GM19240 (cell line): ENCODE results near the gene RAP1GAP2.
"Not testable (repeated sequence)": the region's sequence is repeated elsewhere in the genome, so short reads cannot be mapped to it uniquely, and the experiment has no call there.

Experiments
- DNase-seq: peaks from one replicate; pipeline ENCODE4 v3.0.0; 2011; ENCODE audit warnings: low spot score; ENCODE audit not compliant: insufficient read length

The RAP1GAP2 gene

DNA sequence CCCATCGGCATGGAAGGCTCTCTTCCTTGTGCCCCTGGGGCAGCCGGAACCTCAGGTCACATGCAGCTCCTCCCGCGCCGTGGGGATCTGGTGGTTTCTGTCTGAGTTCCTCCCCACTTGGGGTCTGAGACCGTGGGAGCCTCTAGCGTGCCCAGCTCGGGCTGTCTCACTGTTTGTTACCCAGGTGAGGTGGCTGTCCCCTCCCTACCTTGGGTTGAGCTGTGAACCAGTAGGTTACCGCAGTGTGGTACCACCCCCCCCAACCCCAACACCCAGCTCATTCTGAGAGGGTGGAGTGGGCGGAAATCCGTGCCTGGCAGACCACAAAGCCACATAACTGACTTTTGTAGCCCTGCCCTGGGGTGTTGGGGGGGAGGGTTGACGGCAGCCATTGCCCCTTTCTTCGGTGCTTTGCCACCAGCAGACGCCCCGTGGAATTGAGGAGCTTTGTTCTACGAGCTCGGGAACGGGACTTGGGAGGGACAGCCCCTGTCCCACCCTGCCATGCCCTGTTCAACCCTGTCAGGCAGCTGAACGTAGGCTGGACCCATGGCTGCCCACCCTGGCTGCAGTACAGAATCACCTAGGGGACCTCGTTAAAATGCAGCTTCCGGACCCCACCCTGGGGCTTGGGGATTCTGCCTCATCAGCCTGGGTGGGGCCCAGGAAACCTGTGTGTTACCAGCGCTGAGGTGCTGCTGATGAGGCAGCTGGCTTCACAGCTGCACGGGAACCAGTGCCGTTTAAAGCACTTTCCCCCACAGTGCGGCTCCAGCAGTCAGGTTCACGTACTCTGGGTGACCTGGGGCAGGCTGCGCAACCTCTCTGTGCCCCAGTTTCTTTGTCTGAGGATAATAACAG is 18.5 kb downstream of the RAP1GAP2 start:
- DNase-seq: peak; percentile 47

DNA sequence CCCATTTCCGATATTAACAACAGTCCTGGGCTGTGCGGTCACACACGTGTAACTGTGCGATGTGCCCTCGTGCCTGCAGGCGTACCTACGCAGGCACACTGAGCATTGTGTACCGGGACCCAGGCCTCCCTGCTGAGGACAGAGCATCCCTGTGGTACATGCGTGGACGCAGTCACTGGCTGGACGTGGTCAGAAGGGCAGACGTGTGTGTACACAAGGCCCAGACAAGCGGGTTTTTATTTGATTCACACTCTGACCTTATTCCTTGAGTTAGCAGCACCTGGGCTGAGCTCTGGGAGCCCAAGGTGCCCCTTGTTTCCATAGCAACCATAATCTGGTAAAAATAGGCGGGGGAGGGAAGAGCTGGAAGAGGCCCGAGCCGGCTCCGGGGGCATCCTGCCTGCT is 19.5 kb downstream of the RAP1GAP2 start:
- DNase-seq: no peak

- no peak for DNase-seq
Observed at GRCh38 chr17:2816688-2817087, 20.4 kb downstream of the RAP1GAP2 start.

- not testable (repeated sequence) for DNase-seq
Observed at GRCh38 chr17:2819294-2819693, 23.1 kb downstream of the RAP1GAP2 start.

DNA sequence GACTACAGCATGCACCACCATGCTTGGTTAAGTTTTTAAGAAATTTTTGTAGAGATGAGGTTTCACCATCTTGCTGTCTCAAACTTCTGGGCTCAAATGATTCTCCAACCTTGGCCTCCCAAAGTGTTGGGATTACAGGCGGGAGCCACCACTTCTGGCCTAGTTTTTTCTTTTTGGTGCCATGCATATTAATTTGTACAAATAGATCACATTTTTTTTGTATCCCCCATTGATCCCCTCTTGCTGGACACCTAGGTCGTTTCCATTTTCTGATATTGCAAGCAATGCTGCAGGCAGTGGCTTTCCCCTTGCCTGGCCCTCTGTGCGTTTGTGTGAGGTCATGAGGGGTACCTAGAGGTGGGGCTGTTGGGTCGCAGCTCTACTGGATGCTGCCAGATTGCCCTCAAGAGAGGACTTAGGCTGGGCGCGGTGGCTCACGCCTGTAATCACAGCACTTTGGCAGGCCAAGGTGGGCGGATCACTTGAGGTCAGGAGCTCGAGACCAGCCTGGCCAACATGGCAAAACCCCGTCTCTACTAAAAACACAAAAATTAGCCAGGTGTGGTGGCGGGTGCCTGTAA is 23.8 kb downstream of the RAP1GAP2 start:
- DNase-seq: no peak

- DNase-seq: no peak
Observed at GRCh38 chr17:2821868-2822267, 25.6 kb downstream of the RAP1GAP2 start.

GRCh38 chr17:2822358-2822757 is 26.1 kb downstream of the RAP1GAP2 start:
- no peak for DNase-seq

GRCh38 chr17:2825253-2825970 is 29.2 kb downstream of the RAP1GAP2 start:
- DNase-seq: no peak

DNA sequence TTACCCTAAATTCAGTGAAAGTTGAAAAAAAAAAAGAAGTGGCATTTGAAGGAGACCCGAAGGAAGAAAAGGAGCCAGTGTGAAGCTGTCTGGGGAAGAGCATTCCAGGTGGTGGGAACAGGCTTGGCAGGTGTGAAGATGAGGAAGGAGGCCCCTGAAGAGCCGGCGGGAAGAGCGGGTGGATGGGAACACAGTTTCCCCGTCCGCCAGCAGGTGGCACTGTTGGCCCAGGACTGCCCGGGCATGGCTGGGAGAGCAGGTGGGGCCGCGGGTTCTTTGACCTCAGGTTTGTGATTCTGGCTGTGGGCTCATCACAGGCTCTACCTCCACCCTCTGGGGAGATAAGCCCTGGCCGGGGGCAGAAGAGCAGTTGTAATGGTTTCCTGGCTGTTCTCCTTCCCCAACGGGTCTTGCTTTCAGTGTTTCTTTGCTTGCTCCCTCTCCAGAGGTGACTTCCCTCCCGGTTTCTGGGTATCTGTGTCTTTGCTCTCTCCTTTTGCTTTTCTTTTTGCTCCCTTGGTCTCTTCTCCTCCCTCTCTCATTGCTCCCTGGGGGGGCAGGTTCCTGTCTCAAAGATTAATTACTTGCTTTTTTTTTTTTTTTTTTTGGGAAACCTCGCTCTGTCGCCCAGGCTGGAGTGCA is 32.3 kb downstream of the RAP1GAP2 start:
- peak; percentile 79 for DNase-seq

DNA sequence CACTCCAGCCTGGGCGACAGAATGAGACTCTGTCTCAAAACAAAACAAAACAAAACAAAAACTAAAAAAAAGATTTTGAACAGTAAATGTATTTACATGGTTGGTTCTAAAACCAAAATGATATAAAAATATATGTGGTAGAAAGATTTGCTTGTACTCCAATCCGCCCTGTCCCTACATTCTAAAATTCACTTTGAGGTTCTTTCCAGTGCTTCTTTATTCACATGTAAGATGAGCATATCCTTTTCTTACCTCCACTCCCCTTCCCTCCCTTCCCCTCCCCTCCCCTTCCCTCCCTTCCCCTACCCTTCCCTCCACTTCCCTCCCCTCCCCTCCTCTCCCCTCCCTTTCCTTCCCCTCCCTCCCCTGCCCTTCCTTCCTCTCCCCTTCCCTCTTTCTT is 34.4 kb downstream of the RAP1GAP2 start:
- DNase-seq: no peak

GRCh38 chr17:2835780-2836179 is 39.5 kb downstream of the RAP1GAP2 start:
- DNase-seq: no peak

- DNase-seq: no peak
Observed at GRCh38 chr17:2837147-2837561, 40.9 kb downstream of the RAP1GAP2 start.

- DNase-seq: no peak
Observed at GRCh38 chr17:2841606-2842005, 45.4 kb downstream of the RAP1GAP2 start.

GRCh38 chr17:2842464-2842863 is 46.2 kb downstream of the RAP1GAP2 start:
- no peak for DNase-seq

DNA sequence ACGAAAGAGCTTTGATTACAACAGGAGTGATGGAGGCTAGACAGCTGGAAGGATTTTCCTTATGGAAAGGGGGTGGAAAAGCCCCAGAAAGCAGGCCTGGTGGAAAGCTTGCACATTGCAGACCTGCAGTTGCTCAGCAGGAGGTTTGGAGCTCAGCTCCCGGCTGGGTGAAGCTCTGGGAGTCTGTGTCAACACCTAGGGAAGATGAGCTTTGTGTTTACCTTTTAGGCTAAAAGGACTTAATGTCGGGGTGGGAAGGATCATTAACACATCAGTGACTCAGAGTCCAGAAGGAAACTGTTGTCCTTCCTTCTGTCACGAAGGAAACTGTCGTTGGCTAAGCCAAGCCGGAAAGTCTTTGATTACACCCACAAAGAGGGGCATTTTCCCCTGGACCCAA is 48.2 kb downstream of the RAP1GAP2 start:
- DNase-seq: no peak

DNA sequence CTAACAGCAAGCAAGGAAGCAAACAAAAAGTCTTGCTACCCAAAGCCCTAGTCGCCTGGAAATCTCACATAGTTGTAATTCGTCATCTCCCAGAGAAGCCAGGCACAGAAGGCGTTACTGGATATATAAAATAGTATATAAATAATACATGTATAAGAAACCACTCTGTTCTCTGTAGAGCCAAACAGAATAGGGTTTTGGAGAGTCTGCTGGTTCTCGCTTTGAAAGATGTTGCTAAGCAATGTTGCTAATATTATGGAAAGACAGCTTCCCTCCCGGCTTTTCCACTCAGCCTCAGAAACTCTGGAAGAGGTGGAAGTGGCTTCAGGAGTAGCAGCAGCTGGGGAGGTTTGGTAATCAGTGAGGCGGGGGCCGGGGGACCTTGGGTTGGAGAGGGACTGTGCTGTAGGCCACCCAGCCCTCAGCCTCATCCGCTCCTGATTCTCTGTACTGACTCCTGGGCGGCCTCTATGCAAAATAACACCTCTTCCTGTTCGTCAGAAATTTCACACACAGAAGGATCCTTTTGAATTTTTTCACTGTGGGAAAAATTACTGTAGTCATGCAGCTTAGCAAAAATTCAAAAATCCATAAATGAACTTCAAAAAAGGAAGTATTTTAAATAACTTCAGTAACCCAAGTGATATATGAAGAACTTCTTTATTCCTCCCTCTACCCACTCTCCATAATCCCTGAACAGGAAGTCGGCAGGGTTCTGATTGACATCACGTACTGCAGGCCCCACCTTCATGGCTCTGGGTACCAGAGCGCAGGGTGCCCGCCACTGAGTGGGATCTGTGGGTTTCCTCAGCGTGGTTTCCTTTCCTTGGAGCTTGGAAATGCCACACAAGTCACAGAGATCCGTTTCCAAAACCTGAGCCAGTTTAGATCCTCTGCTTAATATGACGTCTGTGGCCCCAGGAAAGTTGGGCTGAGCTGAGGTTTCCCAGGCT is 51.4 kb downstream of the RAP1GAP2 start:
- DNase-seq: no peak

DNA sequence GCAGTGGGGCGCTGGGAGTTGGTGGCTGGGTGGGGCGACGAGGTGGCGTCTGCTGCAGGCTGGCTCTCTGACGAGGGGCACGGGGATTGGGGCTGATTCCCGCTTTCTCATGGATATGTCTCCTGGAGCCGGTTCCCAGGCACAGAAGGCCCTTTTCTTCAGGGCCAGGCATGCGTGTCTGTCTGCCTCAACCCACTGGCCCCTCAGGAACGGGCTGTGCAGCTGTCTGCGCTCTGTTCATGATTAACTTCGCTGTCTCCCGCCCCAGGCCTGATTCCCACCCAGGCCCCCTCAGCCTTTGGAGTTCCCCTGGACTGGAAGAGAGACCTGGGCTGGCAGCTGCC is 53.1 kb downstream of the RAP1GAP2 start:
- DNase-seq: no peak

DNA sequence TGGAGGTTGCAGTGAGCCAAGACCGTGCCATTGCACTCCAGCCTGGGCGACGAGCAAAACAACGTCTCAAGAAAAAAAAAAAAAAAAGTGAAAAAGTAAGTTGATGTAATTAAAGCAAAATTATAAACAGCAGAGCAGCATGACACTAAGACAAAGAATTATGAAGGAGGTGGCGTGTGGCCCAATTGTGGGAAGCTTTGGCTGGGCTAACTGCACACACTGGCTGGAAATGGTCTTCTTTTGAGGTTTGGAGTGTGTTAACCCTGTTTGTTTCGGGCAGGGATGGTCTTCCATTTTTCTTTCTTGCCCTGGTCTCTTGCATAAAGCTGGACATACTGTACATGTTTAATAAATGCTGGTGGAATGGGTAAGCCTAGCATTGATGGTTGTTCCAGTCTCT is 54.8 kb downstream of the RAP1GAP2 start:
- no peak for DNase-seq

DNA sequence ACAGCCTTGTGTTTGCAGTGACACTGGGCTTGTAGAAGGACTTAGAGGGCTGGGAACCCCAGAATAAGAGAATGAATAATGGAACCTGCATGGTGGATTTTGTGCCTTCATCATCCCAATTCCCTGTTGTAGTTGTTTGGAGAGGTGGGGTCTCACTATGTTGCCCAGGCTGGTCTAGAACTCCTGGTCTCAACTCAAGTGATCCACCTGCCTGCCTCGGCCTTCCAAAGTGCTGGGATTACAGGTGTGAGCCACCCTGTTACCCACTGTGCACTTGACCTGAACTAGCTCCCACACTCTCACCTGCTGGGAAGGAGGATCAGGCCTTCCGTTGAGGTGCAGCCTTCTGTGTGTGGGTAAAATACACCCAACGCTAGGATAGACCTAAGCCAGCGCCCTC is 55.4 kb downstream of the RAP1GAP2 start:
- DNase-seq: no peak

- no peak for DNase-seq
Observed at GRCh38 chr17:2852221-2852620, 56.0 kb downstream of the RAP1GAP2 start.

DNA sequence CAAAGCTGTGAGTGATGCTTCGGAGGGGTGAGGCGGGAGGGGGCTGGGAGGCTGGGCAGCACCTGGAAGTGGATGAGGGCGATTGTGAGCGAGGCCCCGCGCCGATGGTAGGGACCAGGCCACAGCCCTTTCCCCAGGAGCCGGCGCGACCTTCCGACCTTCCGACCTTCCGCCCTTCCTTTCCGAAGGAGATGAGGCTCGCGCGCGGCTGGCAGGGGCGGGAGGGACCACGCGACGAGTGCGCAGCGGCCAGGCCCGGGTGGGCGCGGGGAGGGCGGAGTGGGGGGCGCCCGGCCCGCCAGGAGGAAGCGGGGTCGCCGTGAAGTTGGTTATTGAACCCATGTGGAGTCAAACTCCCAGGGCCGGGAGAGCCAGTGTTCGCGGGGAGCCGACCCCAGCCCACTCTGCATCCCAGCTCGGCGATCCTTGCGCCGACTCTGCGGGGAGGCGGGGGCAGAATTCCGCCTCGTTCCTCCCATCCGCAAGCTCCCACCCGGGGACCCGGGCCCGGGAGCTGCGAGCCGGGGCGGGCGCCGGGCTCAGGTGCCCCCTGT is 56.6 kb downstream of the RAP1GAP2 start:
- no peak for DNase-seq
